HG03175 (cell line): Measurements from ENCODE around the gene CYSTM1.

ENCODE experiments used
- ATAC-seq: cut with Tn5 transposase; IDR thresholded peaks from one replicate; pipeline ENCODE4 v1.9.1; 2021; ENCODE audit warnings: mild to moderate bottlenecking, moderate library complexity; ENCODE audit not compliant: unreplicated experiment

Gene CYSTM1

GRCh38 chr5:140287801-140288521 lies 113.0 kb downstream of the CYSTM1 start:
- ATAC-seq = no peak

GRCh38 chr5:140292212-140293036 lies 117.4 kb downstream of the CYSTM1 start:
- no peak for ATAC-seq
